Hematopoietic multipotent progenitor cell treated with erythropoietin and hydrocortisone succinate and interleukin-3 and kit ligand, for 17 days (in vitro differentiated cells): ENCODE results near the gene GABPB2.

Experiments used
- DNase-seq: peaks from one replicate; pipeline ENCODE4 v3.0.0-alpha.2; 2015; ENCODE audit warnings: low spot score

The GABPB2 gene

GRCh38 chr1:151070474-151071276, at the start of gene GABPB2:
Gene GABPB2 (plus strand): TSS chr1:151070761. CDS start chr1:151088190, 17,429 bp downstream.
- DNase-seq: peak; percentile 91

- DNase-seq: peak; percentile 81
Measured at GRCh38 chr1:151024540-151025146, 45.9 kb upstream of the GABPB2 start.

GRCh38 chr1:151026460-151026859, 44.1 kb upstream of the GABPB2 start:
- no peak for DNase-seq

- no peak for DNase-seq
Measured at GRCh38 chr1:151032164-151032563, 38.4 kb upstream of the GABPB2 start.

GRCh38 chr1:151035167-151035566, 35.4 kb upstream of the GABPB2 start:
- DNase-seq: no peak

GRCh38 chr1:151036356-151036755, 34.2 kb upstream of the GABPB2 start, which contains the start of gene BNIPL:
Gene BNIPL (plus strand): TSS chr1:151036586. CDS start chr1:151036726, 140 bp downstream.
- no peak for DNase-seq

DNA sequence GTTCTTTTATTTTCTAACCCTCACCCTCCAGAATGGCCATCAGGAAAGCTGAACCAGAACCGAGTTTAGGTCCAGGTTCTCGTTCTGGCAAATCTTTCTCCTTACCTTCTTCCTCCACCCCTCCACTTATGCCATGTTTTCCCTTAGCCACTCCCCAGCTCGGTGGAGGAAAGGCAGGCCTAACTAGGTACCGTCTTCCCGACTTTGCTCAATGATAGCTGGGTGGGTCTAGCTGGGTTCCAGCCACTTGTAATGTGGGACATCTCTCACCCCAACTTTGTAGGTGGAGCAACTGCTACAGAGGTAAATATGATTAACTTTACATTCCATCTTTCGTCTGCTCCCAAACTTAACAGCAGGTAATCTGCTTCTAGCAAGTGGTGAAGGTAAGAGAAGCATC, 33.5 kb upstream of the GABPB2 start:
- no peak for DNase-seq

- DNase-seq: no peak
Measured at GRCh38 chr1:151039521-151039920, 31.0 kb upstream of the GABPB2 start.

GRCh38 chr1:151043163-151043562, 27.4 kb upstream of the GABPB2 start:
- DNase-seq: no peak

- DNase-seq: no peak
Measured at GRCh38 chr1:151047591-151047924, 23.0 kb upstream of the GABPB2 start, which contains the start of gene C1orf56. Gene C1orf56 (plus strand): TSS chr1:151047751. CDS start chr1:151047848, 97 bp downstream.

DNA sequence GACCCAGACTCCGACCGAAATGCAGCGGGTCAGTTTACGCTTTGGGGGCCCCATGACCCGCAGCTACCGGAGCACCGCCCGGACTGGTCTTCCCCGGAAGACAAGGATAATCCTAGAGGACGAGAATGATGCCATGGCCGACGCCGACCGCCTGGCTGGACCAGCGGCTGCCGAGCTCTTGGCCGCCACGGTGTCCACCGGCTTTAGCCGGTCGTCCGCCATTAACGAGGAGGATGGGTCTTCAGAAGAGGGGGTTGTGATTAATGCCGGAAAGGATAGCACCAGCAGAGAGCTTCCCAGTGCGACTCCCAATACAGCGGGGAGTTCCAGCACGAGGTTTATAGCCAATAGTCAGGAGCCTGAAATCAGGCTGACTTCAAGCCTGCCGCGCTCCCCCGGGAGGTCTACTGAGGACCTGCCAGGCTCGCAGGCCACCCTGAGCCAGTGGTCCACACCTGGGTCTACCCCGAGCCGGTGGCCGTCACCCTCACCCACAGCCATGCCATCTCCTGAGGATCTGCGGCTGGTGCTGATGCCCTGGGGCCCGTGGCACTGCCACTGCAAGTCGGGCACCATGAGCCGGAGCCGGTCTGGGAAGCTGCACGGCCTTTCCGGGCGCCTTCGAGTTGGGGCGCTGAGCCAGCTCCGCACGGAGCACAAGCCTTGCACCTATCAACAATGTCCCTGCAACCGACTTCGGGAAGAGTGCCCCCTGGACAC, 22.5 kb upstream of the GABPB2 start:
- peak; percentile 55 for DNase-seq

- no peak for DNase-seq
Measured at GRCh38 chr1:151048645-151049032, 21.9 kb upstream of the GABPB2 start.

- no peak for DNase-seq
Measured at GRCh38 chr1:151049458-151049857, 21.1 kb upstream of the GABPB2 start.

DNA sequence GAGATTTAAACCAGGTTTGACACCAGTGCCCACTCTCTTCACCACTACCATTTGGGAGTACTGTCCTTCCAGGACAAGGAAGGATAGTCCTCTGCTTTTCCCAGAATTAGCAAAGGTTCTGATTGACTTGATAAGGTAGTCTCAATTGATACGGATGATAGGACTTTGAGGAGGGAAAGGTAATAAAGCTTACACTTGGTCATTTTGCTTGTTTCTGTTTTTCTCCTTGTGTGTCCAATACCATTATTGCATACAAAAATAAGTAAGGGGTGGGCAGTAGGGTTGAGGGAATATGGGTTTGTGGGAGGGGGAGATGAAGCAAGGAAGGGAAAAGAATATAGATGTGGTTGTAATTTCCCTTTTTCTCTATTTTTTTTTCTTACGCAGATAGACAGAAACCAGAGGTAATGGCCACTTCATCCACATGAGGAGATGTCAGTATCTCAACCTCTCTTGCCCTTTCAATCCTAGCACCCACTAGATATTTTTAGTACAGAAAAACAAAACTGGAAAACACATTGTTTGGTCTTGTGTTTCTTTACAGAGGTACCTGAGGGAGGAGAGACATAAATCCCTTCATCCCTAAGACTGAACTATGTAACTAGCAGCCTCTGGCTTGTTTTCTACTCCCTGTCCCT, 20.4 kb upstream of the GABPB2 start:
- DNase-seq: no peak

GRCh38 chr1:151051356-151052009, 19.1 kb upstream of the GABPB2 start:
- DNase-seq: no peak

- DNase-seq: no peak
Measured at GRCh38 chr1:151054971-151055547, 15.5 kb upstream of the GABPB2 start.

- DNase-seq: no peak
Measured at GRCh38 chr1:151055581-151055980, 15.0 kb upstream of the GABPB2 start.

DNA sequence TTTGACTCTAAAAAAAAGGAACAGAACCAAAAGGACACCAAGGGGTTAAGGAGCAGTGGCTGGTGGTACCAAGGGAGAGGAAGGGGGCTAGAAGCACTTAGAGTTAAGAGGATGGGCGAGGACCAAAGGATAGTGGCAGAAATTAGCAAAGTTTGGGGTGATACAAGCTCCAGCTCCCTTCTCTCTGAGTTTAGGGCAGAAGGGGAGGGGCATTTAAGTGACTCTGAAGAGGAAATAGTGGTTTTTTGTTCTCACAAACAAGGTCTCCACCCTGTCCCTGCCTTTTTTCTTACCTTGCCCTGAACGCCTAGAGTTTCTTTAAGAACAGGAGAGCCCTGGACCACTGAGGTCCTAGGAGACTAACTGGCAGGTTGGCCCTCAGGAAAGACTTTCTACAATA, 14.4 kb upstream of the GABPB2 start:
- no peak for DNase-seq

- DNase-seq: peak; percentile 14
Measured at GRCh38 chr1:151058692-151059091, 11.9 kb upstream of the GABPB2 start.

- peak; percentile 78 for DNase-seq
Measured at GRCh38 chr1:151059109-151060006, 11.2 kb upstream of the GABPB2 start, which contains the start of gene CDC42SE1. Gene CDC42SE1 (minus strand): TSS chr1:151059622. CDS start chr1:151055730, 3,892 bp downstream.
